Fibroblast of the conjunctiva (primary cell): ENCODE data around the gene PLPPR4.
"Not testable (repeated sequence)": the region's sequence is repeated elsewhere in the genome, so short reads cannot be mapped to it uniquely, and the experiment has no call there.

ENCODE experiments used
- DNase-seq: peaks from one replicate; pipeline ENCODE4 v3.0.0-alpha.2; 2010; ENCODE audit warnings: low read depth

Gene PLPPR4

GRCh38 chr1:99264201-99265021 lies at the start of gene PLPPR4:
PLPPR4 (plus strand) TSS chr1:99264492; CDS start chr1:99264594, 102 bp downstream.
- DNase-seq, result no peak

GRCh38 chr1:99216956-99217355 lies 47.3 kb upstream of the PLPPR4 start:
- DNase-seq, result no peak

- no peak for DNase-seq
These were observed 46.7 kb upstream of the PLPPR4 start for GRCh38 chr1:99217599-99217998.

GRCh38 chr1:99218572-99218971 lies 45.7 kb upstream of the PLPPR4 start:
- DNase-seq, result no peak

GRCh38 chr1:99218999-99219398 lies 45.3 kb upstream of the PLPPR4 start:
- no peak for DNase-seq

- DNase-seq, result no peak
These were observed 37.0 kb upstream of the PLPPR4 start for GRCh38 chr1:99227056-99227897.

- no peak for DNase-seq
These were observed 36.1 kb upstream of the PLPPR4 start for GRCh38 chr1:99228153-99228552.

GRCh38 chr1:99229122-99229521 lies 35.2 kb upstream of the PLPPR4 start:
- no peak for DNase-seq

GRCh38 chr1:99230695-99231094 lies 33.6 kb upstream of the PLPPR4 start:
- DNase-seq, result no peak

GRCh38 chr1:99232172-99232571 lies 32.1 kb upstream of the PLPPR4 start:
- DNase-seq, result no peak

GRCh38 chr1:99233446-99233845 lies 30.8 kb upstream of the PLPPR4 start:
- no peak for DNase-seq

GRCh38 chr1:99236756-99237155 lies 27.5 kb upstream of the PLPPR4 start:
- no peak for DNase-seq

- DNase-seq, result no peak
These were observed 24.6 kb upstream of the PLPPR4 start for GRCh38 chr1:99239690-99240089.

- no peak for DNase-seq
These were observed 23.7 kb upstream of the PLPPR4 start for GRCh38 chr1:99240621-99241020.

- DNase-seq, result no peak
These were observed 18.1 kb upstream of the PLPPR4 start for GRCh38 chr1:99246152-99246551.

- no peak for DNase-seq
These were observed 17.1 kb upstream of the PLPPR4 start for GRCh38 chr1:99247199-99247598.

GRCh38 chr1:99250728-99251127 lies 13.6 kb upstream of the PLPPR4 start:
- no peak for DNase-seq

- DNase-seq, result no peak
These were observed 13.0 kb upstream of the PLPPR4 start for GRCh38 chr1:99251308-99251707.

- no peak for DNase-seq
These were observed 11.7 kb upstream of the PLPPR4 start for GRCh38 chr1:99252630-99253029.

GRCh38 chr1:99260402-99260801 lies 3.9 kb upstream of the PLPPR4 start:
- not testable (repeated sequence) for DNase-seq

- DNase-seq, result no peak
These were observed 832 bp downstream of the PLPPR4 start for GRCh38 chr1:99265124-99265523.

- DNase-seq, result no peak
These were observed 2.4 kb downstream of the PLPPR4 start for GRCh38 chr1:99266726-99267125.

- DNase-seq, result no peak
These were observed 3.7 kb downstream of the PLPPR4 start for GRCh38 chr1:99268021-99268420.
